SK-N-SH (cell line): ENCODE data around the gene C18orf63.

Source experiments
- YY1 ChIP-seq: IDR thresholded peaks from 2 replicates; pipeline ENCODE4 v1.4.0; 2012; ENCODE audit warnings: low read depth, mild to moderate bottlenecking
- TF ChIP-seq, protein P1 (sequence below): IDR thresholded peaks from 2 replicates; pipeline ENCODE4; 2012

DNA sequence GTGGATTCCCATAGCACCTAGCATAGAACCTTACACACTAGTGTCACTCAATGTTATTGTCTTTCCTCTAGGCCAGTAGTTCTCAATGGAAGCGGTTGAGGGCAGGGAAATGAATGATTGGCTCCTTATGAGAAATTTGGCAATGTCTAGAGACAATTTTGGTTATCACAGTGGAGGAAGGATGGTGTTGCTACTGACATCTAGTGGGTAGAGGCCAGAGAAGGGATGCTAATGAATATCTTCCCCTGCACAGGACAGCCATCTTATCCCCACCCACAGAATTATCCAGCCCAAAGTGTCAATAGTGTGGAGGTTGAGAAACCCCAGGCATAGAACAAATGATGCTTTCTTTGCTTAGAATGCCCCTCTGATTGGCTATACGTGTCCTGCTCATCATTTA, 15.8 kb downstream of the C18orf63 start:
- no peak for TF ChIP-seq YY1
- TF ChIP-seq, protein P1, sequence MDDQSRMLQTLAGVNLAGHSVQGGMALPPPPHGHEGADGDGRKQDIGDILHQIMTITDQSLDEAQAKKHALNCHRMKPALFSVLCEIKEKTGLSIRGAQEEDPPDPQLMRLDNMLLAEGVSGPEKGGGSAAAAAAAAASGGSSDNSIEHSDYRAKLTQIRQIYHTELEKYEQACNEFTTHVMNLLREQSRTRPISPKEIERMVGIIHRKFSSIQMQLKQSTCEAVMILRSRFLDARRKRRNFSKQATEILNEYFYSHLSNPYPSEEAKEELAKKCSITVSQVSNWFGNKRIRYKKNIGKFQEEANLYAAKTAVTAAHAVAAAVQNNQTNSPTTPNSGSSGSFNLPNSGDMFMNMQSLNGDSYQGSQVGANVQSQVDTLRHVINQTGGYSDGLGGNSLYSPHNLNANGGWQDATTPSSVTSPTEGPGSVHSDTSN, result no peak
